Measurements from ENCODE around the gene STRIP2.
"Not testable (repeated sequence)": the region's sequence is repeated elsewhere in the genome, so short reads cannot be mapped to it uniquely, and the experiment has no call there.

STRIP2 gene

GRCh38 chr7:129531721-129532120 is 97.5 kb downstream of the STRIP2 start:
- DNase-seq (ENCODE audit: low read depth): no peak
- no peak for TF ChIP-seq CTCF (IDR thresholded peaks at IDR 0.05; ENCODE audit: low read depth, low read length, missing control alignments)
- in situ Hi-C loops (cut with HindIII; ENCODE audit: low sequenced_read_pairs): no loop called here
- no peak overlapping the region for H3K4me3 ChIP-seq (ENCODE audit: low read depth, low read length)

- no peak for TF ChIP-seq CTCF (IDR thresholded peaks at IDR 0.05; ENCODE audit: low read depth, low read length, missing control alignments)
- H3K4me3 ChIP-seq (ENCODE audit: low read depth, low read length): no peak overlapping the region
- in situ Hi-C loops (cut with HindIII; ENCODE audit: low sequenced_read_pairs): no loop called here
- no peak for DNase-seq (ENCODE audit: low read depth)
These were observed 98.1 kb downstream of the STRIP2 start for GRCh38 chr7:129532375-129532774.

- DNase-seq (ENCODE audit: low read depth); H3K4me3 ChIP-seq (ENCODE audit: low read depth, low read length); in situ Hi-C loops (cut with HindIII; ENCODE audit: low sequenced_read_pairs): not testable (repeated sequence)
These were observed 100.5 kb downstream of the STRIP2 start for GRCh38 chr7:129534558-129535274.

DNA sequence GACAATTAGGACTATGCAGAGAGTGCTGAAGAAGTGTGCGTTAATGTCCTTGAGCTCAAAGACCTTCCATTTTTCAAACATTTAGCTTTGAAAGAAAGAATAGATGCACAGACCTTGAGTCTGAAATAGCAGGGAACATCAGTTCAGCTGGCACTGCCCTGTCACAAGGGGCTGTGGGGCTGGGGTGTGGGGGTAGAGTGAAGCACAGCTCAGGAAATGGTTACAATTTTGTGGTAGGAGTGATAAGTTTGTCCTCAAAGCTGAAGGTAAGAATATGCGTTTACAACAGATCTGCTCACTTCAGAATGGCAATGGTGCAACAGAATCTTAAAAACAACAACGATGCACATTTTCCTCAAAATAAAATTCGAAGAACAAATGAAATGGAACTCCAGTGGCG is 101.7 kb downstream of the STRIP2 start:
- no peak overlapping the region for H3K4me3 ChIP-seq (ENCODE audit: low read depth, low read length)
- TF ChIP-seq CTCF (IDR thresholded peaks at IDR 0.05; ENCODE audit: low read depth, low read length, missing control alignments): no peak
- in situ Hi-C loops (cut with HindIII; ENCODE audit: low sequenced_read_pairs): no loop called here
- DNase-seq (ENCODE audit: low read depth): no peak

DNA sequence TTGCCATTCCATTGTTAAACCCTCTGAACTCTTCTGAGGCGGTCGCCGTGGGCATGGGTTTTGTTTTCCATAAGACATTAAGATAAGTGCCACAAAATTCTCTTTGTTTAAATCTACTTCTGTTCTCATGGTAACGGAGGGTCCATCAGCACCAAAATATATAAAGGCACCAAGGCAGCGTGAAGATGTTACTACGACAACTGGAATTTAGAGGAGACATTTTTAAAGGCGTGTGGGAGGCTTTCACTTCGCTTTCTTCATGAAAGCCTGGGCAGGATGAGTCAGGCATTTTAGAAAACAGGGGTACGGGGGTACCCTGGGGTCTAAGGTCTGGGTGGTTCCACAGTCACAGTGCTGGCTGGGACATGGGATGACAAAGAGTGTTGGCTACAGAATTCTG is 102.1 kb downstream of the STRIP2 start:
- in situ Hi-C loops (cut with HindIII; ENCODE audit: low sequenced_read_pairs): no loop called here
- no peak for DNase-seq (ENCODE audit: low read depth)
- no peak for TF ChIP-seq CTCF (IDR thresholded peaks at IDR 0.05; ENCODE audit: low read depth, low read length, missing control alignments)
- H3K4me3 ChIP-seq (ENCODE audit: low read depth, low read length): no peak overlapping the region

Measured in astrocyte of the cerebellum (primary cell).